ENCODE measurements around the gene FAM162B. TPM values are rescaled to one million over a fixed set of nuclear protein-coding genes. Genes with fewer than 3 reads are reported as not detected.
"Not testable (repeated sequence)": the region's sequence is repeated elsewhere in the genome, so short reads cannot be mapped to it uniquely, and the experiment has no call there.

The FAM162B gene
- total and polyA plus RNA-seq, 4 experiments from 2014 or later = not detected

GRCh38 chr6:116726947-116727346 is 38.6 kb downstream of the FAM162B start:
- H3K36me3 ChIP-seq (ENCODE audit: insufficient read depth, low read length) = peaks cover 31% of the 10 kb centered on the region
- POLR2A ChIA-PET (ENCODE audit: partially characterized antibody) = no interaction called here
- intact Hi-C loops (cut with micrococcal nuclease) = no loop called here
- no peak for DNase-seq
- peaks cover 0 to 1% (median 0%) of the 10 kb centered on the region in 8 donors for H3K9me3 Mint-ChIP-seq
- CTCF ChIA-PET (ENCODE audit: partially characterized antibody) = no interaction called here
- no peak overlapping the region for H3K4me3 Mint-ChIP-seq
- H3K27ac Mint-ChIP-seq = no peak overlapping the region
- no peaks in the 10 kb centered on the region for H3K27me3 Mint-ChIP-seq
- peaks cover 0 to 2% (median under 1%) of the 10 kb centered on the region in 4 donors for H3K4me1 Mint-ChIP-seq
- peaks cover 75 to 84% of the 10 kb centered on the region in 2 donors for H3K36me3 Mint-ChIP-seq
- H3K9me3 ChIP-seq (ENCODE audit: control insufficient read depth in 1 of 2, low read length in 2 of 2) = no peaks in the 10 kb centered on the region
- H3K27ac ChIP-seq (ENCODE audit: low read depth, low read length) = no peak overlapping the region
- no peak overlapping the region for H3K4me3 ChIP-seq (ENCODE audit: low read length in 2 of 2)
- no peaks in the 10 kb centered on the region for H3K4me1 ChIP-seq (ENCODE audit: insufficient read depth, low read length)
- H3K27me3 ChIP-seq (ENCODE audit: insufficient read depth, low read length) = no peaks in the 10 kb centered on the region

DNA sequence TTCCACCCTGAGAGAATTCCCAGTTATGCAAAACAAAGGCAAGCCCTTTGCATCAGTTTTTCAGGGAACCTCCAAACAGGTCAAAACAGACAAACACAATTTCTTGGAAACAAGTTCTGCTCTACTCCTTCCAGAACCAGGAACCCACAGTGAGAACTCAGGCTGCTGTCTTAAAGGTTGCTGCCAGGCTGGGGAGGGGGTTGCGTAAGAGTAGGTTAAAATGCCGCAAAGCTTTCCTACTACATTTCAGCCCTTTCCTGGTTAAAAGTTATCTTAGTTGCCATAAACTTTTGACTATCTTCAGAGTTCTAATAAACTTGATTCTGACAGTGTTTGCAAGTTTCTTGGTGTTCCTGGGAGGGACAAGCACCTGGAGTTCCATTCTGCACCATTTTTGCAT is 50.8 kb downstream of the FAM162B start:
- H3K9me3 Mint-ChIP-seq = no peaks in the 10 kb centered on the region
- H3K36me3 Mint-ChIP-seq = peaks cover 58 to 66% of the 10 kb centered on the region in 2 donors
- H3K4me3 ChIP-seq (ENCODE audit: low read length in 2 of 2) = no peak overlapping the region
- no peaks in the 10 kb centered on the region for H3K9me3 ChIP-seq (ENCODE audit: control insufficient read depth in 1 of 2, low read length in 2 of 2)
- peaks cover 5 to 29% (median 10%) of the 10 kb centered on the region in 4 donors for H3K4me1 Mint-ChIP-seq
- no peaks in the 10 kb centered on the region for H3K27me3 Mint-ChIP-seq
- H3K4me3 Mint-ChIP-seq = no peak overlapping the region
- intact Hi-C loops (cut with micrococcal nuclease) = no loop called here
- H3K4me1 ChIP-seq (ENCODE audit: insufficient read depth, low read length) = no peaks in the 10 kb centered on the region
- POLR2A ChIA-PET (ENCODE audit: partially characterized antibody) = no interaction called here
- H3K27me3 ChIP-seq (ENCODE audit: insufficient read depth, low read length) = no peaks in the 10 kb centered on the region
- H3K36me3 ChIP-seq (ENCODE audit: insufficient read depth, low read length) = peaks cover 30% of the 10 kb centered on the region
- no peak for DNase-seq
- H3K27ac Mint-ChIP-seq = peak overlapping the region in 2 of 7 donors; percentile 8 to 41
- CTCF ChIA-PET (ENCODE audit: partially characterized antibody) = no interaction called here
- no peak overlapping the region for H3K27ac ChIP-seq (ENCODE audit: low read depth, low read length)

GRCh38 chr6:116714296-116714695 is 51.2 kb downstream of the FAM162B start:
- ChIA-PET CTCF (ENCODE audit: partially characterized antibody) (no interaction called here), POLR2A (ENCODE audit: partially characterized antibody) (no interaction called here)
- H3K36me3 Mint-ChIP-seq = peaks cover 59 to 62% of the 10 kb centered on the region in 2 donors
- no peaks in the 10 kb centered on the region for H3K27me3 Mint-ChIP-seq
- H3K4me3 Mint-ChIP-seq = no peak overlapping the region
- Histone ChIP-seq H3K4me3 (ENCODE audit: low read length in 2 of 2) (no peak overlapping the region), H3K4me1 (ENCODE audit: insufficient read depth, low read length) (no peaks in the 10 kb centered on the region), H3K27me3 (ENCODE audit: insufficient read depth, low read length) (no peaks in the 10 kb centered on the region), H3K27ac (ENCODE audit: low read depth, low read length) (no peak overlapping the region), H3K36me3 (ENCODE audit: insufficient read depth, low read length) (peaks cover 26% of the 10 kb centered on the region), H3K9me3 (ENCODE audit: control insufficient read depth in 1 of 2, low read length in 2 of 2) (no peaks in the 10 kb centered on the region)
- intact Hi-C loops (cut with micrococcal nuclease) = no loop called here
- H3K27ac Mint-ChIP-seq = peak overlapping the region in 4 of 7 donors; percentile 8 to 48 (median 28)
- no peaks in the 10 kb centered on the region for H3K9me3 Mint-ChIP-seq
- DNase-seq = no peak
- H3K4me1 Mint-ChIP-seq = peaks cover 5 to 29% (median 10%) of the 10 kb centered on the region in 4 donors

- no peak overlapping the region for H3K4me3 Mint-ChIP-seq
- CTCF ChIA-PET (ENCODE audit: partially characterized antibody) = no interaction called here
- no peak for DNase-seq
- H3K4me3 ChIP-seq (ENCODE audit: low read length in 2 of 2) = no peak overlapping the region
- POLR2A ChIA-PET (ENCODE audit: partially characterized antibody) = no interaction called here
- H3K36me3 ChIP-seq (ENCODE audit: insufficient read depth, low read length) = peaks cover 16% of the 10 kb centered on the region
- peaks cover 1 to 4% (median 4%) of the 10 kb centered on the region in 4 donors for H3K4me1 Mint-ChIP-seq
- no peak overlapping the region for H3K27ac ChIP-seq (ENCODE audit: low read depth, low read length)
- H3K27me3 ChIP-seq (ENCODE audit: insufficient read depth, low read length) = no peaks in the 10 kb centered on the region
- H3K27me3 Mint-ChIP-seq = no peaks in the 10 kb centered on the region
- no peaks in the 10 kb centered on the region for H3K9me3 Mint-ChIP-seq
- H3K4me1 ChIP-seq (ENCODE audit: insufficient read depth, low read length) = no peaks in the 10 kb centered on the region
- intact Hi-C loops (cut with micrococcal nuclease) = no loop called here
- H3K9me3 ChIP-seq (ENCODE audit: control insufficient read depth in 1 of 2, low read length in 2 of 2) = no peaks in the 10 kb centered on the region
- H3K36me3 Mint-ChIP-seq = peaks cover 33 to 50% of the 10 kb centered on the region in 2 donors
- no peak overlapping the region for H3K27ac Mint-ChIP-seq
These were observed 59.6 kb downstream of the FAM162B start for GRCh38 chr6:116705917-116706316.

DNA sequence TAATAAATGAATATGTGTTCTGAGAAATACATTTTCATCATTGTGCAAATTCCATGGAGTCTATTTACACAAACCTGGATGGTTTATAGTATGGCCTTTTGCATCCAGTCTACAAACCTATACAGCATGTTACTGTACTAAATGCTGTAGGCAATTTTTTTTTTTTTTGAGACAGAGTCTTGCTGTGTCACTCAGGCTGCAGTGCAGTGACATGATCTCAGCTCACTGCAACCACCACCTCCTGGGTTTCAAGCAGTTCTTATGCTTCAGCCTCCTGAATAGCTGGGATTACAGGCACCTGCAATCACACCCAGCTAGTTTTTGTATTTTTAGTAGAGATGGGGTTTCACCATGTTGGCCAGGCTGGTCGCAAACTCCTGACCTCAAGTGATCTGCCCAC is 61.6 kb downstream of the FAM162B start:
- H3K9me3 ChIP-seq (ENCODE audit: control insufficient read depth in 1 of 2, low read length in 2 of 2); H3K27me3 ChIP-seq (ENCODE audit: insufficient read depth, low read length); H3K27ac ChIP-seq (ENCODE audit: low read depth, low read length); CTCF ChIA-PET (ENCODE audit: partially characterized antibody); POLR2A ChIA-PET (ENCODE audit: partially characterized antibody); H3K9me3 Mint-ChIP-seq; H3K4me3 Mint-ChIP-seq; H3K4me3 ChIP-seq (ENCODE audit: low read length in 2 of 2); DNase-seq; intact Hi-C loops (cut with micrococcal nuclease); H3K4me1 ChIP-seq (ENCODE audit: insufficient read depth, low read length); H3K27me3 Mint-ChIP-seq; H3K27ac Mint-ChIP-seq: not testable (repeated sequence)
- peaks cover 23% of the 10 kb centered on the region for H3K36me3 ChIP-seq (ENCODE audit: insufficient read depth, low read length)
- Mint-ChIP-seq H3K36me3 (peaks cover 40 to 59% of the 10 kb centered on the region in 2 donors), H3K4me1 (peaks cover 3 to 10% (median 8%) of the 10 kb centered on the region in 4 donors)

Other genes with a start within 250 kb of the FAM162B start
- gene TRAPPC3L, start 220.0 kb downstream of the FAM162B start, total RNA-seq = not detected
- not detected for gene TRAPPC3L, start 220.0 kb downstream of the FAM162B start, polyA plus RNA-seq
- gene CALHM4, start 212.0 kb downstream of the FAM162B start, total RNA-seq = not detected
- gene CALHM4, start 212.0 kb downstream of the FAM162B start, polyA plus RNA-seq = not detected
- 10 to 100 TPM; 32.6 to 34.4 TPM for gene RWDD1, start 194.2 kb downstream of the FAM162B start, total RNA-seq
- 10 to 100 TPM; 72.1 to 79.0 TPM for gene RWDD1, start 194.2 kb downstream of the FAM162B start, polyA plus RNA-seq
- under 1 TPM; 0.39 to 0.44 TPM for gene RSPH4A, start 149.2 kb downstream of the FAM162B start, total RNA-seq
- gene RSPH4A, start 149.2 kb downstream of the FAM162B start, polyA plus RNA-seq = not detected
- 10 to 100 TPM; 13.4 to 13.9 TPM for gene ZUP1, start 97.0 kb downstream of the FAM162B start, total RNA-seq
- 1 to 10 TPM; 5.7 to 5.9 TPM for gene ZUP1, start 97.0 kb downstream of the FAM162B start, polyA plus RNA-seq
- gene KPNA5, start 84.5 kb downstream of the FAM162B start, total RNA-seq = 10 to 100 TPM; 60.7 to 61.8 TPM
- gene KPNA5, start 84.5 kb downstream of the FAM162B start, polyA plus RNA-seq = 1 to 10 TPM; 8.5 to 9.0 TPM
- not detected for gene GPRC6A, start 63.4 kb upstream of the FAM162B start, total RNA-seq
- not detected for gene GPRC6A, start 63.4 kb upstream of the FAM162B start, polyA plus RNA-seq
- not detected for gene RFX6, start 111.5 kb upstream of the FAM162B start, total RNA-seq
- gene RFX6, start 111.5 kb upstream of the FAM162B start, polyA plus RNA-seq = not detected

Data from CD4-positive, alpha-beta memory T cell (primary cell).